Esophagus (tissue), 2 donors: ENCODE data around the gene CACNB4. TPM values are rescaled to one million over a fixed set of nuclear protein-coding genes. Genes with fewer than 3 reads are reported as not detected.

Experiments used
- H3K27ac ChIP-seq, 2 donors: one replicate each; pipeline ENCODE4 v1.5.1; 2013; ENCODE audit warnings: low read depth in 2 of 2, mild to moderate bottlenecking in 2 of 2, inconsistent platforms in 1 of 2, low read length in 1 of 2, moderate library complexity in 1 of 2
- H3K27me3 ChIP-seq, 2 donors: one replicate each; pipeline ENCODE4 v1.6.1; 2013; ENCODE audit warnings: low read length in 2 of 2, control low read depth in 1 of 2, mild to moderate bottlenecking in 1 of 2; ENCODE audit not compliant: insufficient read depth in 2 of 2, control insufficient read depth in 1 of 2
- H3K36me3 ChIP-seq, 2 donors: one replicate each; pipeline ENCODE4 v1.6.1; 2013; ENCODE audit warnings: low read length in 1 of 2; ENCODE audit not compliant: control insufficient read depth in 2 of 2, insufficient read depth in 2 of 2
- H3K4me1 ChIP-seq, 2 donors: one replicate each; pipeline ENCODE4 v1.6.1; 2013; ENCODE audit warnings: low read length in 1 of 2; ENCODE audit not compliant: control insufficient read depth in 2 of 2, insufficient read depth in 2 of 2
- H3K4me3 ChIP-seq, 2 donors: one replicate each; pipeline ENCODE4 v1.5.1; 2013; ENCODE audit warnings: low read length in 2 of 2, mild to moderate bottlenecking in 2 of 2, low read depth in 1 of 2, moderate library complexity in 1 of 2
- H3K9me3 ChIP-seq, 2 donors: one replicate each; pipeline ENCODE4 v1.6.1; 2013; ENCODE audit warnings: mild to moderate bottlenecking in 2 of 2, low read depth in 1 of 2, low read length in 1 of 2, moderate library complexity in 1 of 2; ENCODE audit not compliant: control insufficient read depth in 2 of 2, insufficient read depth in 1 of 2
- WGBS, 2 donors: extraction: QIAGEN DNeasy Blood & Tissue Kit; methylation state at CpG; one replicate each; pipeline ENCODE4 v1.1.7; 2013; 5-methylcytosine and 5-hydroxymethylcytosine counted together
- polyA plus RNA-seq, 2 donors: library from polyadenylated mRNA; stranded (reverse); fragments of 200-250 nt; gene quantifications; one replicate each; pipeline ENCODE4 v1.2.3, GENCODE V29; 2013
- donor health status: healthy with polysubstance abuse.
- donor health status: Bipolar disorder and iron deficiency.

Gene CACNB4
- polyA plus RNA-seq, 2 donors = 1.2 to 1.3 TPM

- H3K36me3 ChIP-seq = no peaks in the 10 kb centered on the region
- H3K27me3 ChIP-seq = no peaks in the 10 kb centered on the region
- H3K4me3 ChIP-seq = no peak overlapping the region
- 79 to 90% methylated on average over 3 of the region's 3 CpGs for WGBS, 2 donors
- H3K4me1 ChIP-seq = no peaks in the 10 kb centered on the region
- H3K9me3 ChIP-seq = no peaks in the 10 kb centered on the region
- no peak overlapping the region for H3K27ac ChIP-seq
Observed at GRCh38 chr2:151851761-151852160, 247.1 kb downstream of the CACNB4 start.

- Histone ChIP-seq H3K9me3 (no peaks in the 10 kb centered on the region), H3K27ac (no peak overlapping the region), H3K4me3 (no peak overlapping the region), H3K27me3 (no peaks in the 10 kb centered on the region), H3K4me1 (no peaks in the 10 kb centered on the region), H3K36me3 (no peaks in the 10 kb centered on the region)
- WGBS, 2 donors = 71 to 73% methylated on average over 4 of the region's 4 CpGs
Observed at GRCh38 chr2:151849413-151850010, 249.3 kb downstream of the CACNB4 start.

- H3K4me3 ChIP-seq = no peak overlapping the region
- 95 to 99% methylated on average over 2 of the region's 2 CpGs for WGBS, 2 donors
Observed at GRCh38 chr2:151845884-151846283, 253.0 kb downstream of the CACNB4 start.

GRCh38 chr2:151845481-151845880 is 253.4 kb downstream of the CACNB4 start:
- WGBS, 2 donors = 83 to 88% methylated on average over 4 of the region's 4 CpGs
- H3K27me3 ChIP-seq = no peaks in the 10 kb centered on the region
- no peaks in the 10 kb centered on the region for H3K9me3 ChIP-seq

More at GRCh38 chr2:151845884-151846283, 253.0 kb downstream of the CACNB4 start:
- Histone ChIP-seq H3K9me3 (no peaks in the 10 kb centered on the region), H3K27ac (no peak overlapping the region), H3K36me3 (no peaks in the 10 kb centered on the region), H3K4me1 (no peaks in the 10 kb centered on the region), H3K27me3 (no peaks in the 10 kb centered on the region)

GRCh38 chr2:151844211-151844896 is 254.5 kb downstream of the CACNB4 start:
- no peak overlapping the region for H3K4me3 ChIP-seq
- 72 to 73% methylated on average over 6 of the region's 6 CpGs for WGBS, 2 donors
- no peaks in the 10 kb centered on the region for H3K27me3 ChIP-seq
- no peak overlapping the region for H3K27ac ChIP-seq
- H3K9me3 ChIP-seq = no peaks in the 10 kb centered on the region
- no peaks in the 10 kb centered on the region for H3K36me3 ChIP-seq
- no peaks in the 10 kb centered on the region for H3K4me1 ChIP-seq

More at GRCh38 chr2:151845481-151845880, 253.4 kb downstream of the CACNB4 start:
- no peak overlapping the region for H3K27ac ChIP-seq
- no peaks in the 10 kb centered on the region for H3K4me1 ChIP-seq
- H3K4me3 ChIP-seq = no peak overlapping the region
- H3K36me3 ChIP-seq = no peaks in the 10 kb centered on the region

- Histone ChIP-seq H3K27me3 (no peaks in the 10 kb centered on the region), H3K9me3 (no peaks in the 10 kb centered on the region), H3K4me1 (no peaks in the 10 kb centered on the region), H3K27ac (no peak overlapping the region), H3K36me3 (no peaks in the 10 kb centered on the region), H3K4me3 (no peak overlapping the region)
- WGBS, 2 donors = 89 to 92% methylated on average over 1 of the region's 1 CpG
Observed at GRCh38 chr2:151843691-151844061, 255.2 kb downstream of the CACNB4 start.

- Histone ChIP-seq H3K27ac (no peak overlapping the region), H3K36me3 (no peaks in the 10 kb centered on the region)
- WGBS, 2 donors = 73 to 80% methylated on average over 8 of the region's 8 CpGs
Observed at GRCh38 chr2:151842830-151843690, 255.8 kb downstream of the CACNB4 start.

GRCh38 chr2:151841047-151841424 is 257.8 kb downstream of the CACNB4 start:
- no peaks in the 10 kb centered on the region for H3K4me1 ChIP-seq
- H3K36me3 ChIP-seq = no peaks in the 10 kb centered on the region
- no peaks in the 10 kb centered on the region for H3K27me3 ChIP-seq
- H3K27ac ChIP-seq = peak overlapping the region; percentile 68 to 77
- no peak overlapping the region for H3K4me3 ChIP-seq
- WGBS, 2 donors = 84 to 86% methylated on average over 2 of the region's 2 CpGs
- H3K9me3 ChIP-seq = no peaks in the 10 kb centered on the region

More at GRCh38 chr2:151842830-151843690, 255.8 kb downstream of the CACNB4 start:
- Histone ChIP-seq H3K27me3 (no peaks in the 10 kb centered on the region), H3K4me1 (no peaks in the 10 kb centered on the region), H3K9me3 (no peaks in the 10 kb centered on the region), H3K4me3 (no peak overlapping the region)

- H3K9me3 ChIP-seq = no peaks in the 10 kb centered on the region
- H3K36me3 ChIP-seq = no peaks in the 10 kb centered on the region
- peak overlapping the region; percentile 68 to 77 for H3K27ac ChIP-seq
- H3K4me1 ChIP-seq = no peaks in the 10 kb centered on the region
- no peak overlapping the region for H3K4me3 ChIP-seq
- 71% methylated on average over 5 of the region's 5 CpGs for WGBS, 2 donors
- no peaks in the 10 kb centered on the region for H3K27me3 ChIP-seq
Observed at GRCh38 chr2:151840216-151841046, 258.4 kb downstream of the CACNB4 start.
